NCI-H146 treated with DMSO at 0.1 percent for 48 hours (cell line): ENCODE data around the gene CNDP1.

Experiments
- DNase-seq: peaks from one replicate; lab custom pipeline; 2025; ENCODE audit not compliant: unreplicated experiment; lab: John Stamatoyannopoulos, UW

Gene CNDP1

DNA sequence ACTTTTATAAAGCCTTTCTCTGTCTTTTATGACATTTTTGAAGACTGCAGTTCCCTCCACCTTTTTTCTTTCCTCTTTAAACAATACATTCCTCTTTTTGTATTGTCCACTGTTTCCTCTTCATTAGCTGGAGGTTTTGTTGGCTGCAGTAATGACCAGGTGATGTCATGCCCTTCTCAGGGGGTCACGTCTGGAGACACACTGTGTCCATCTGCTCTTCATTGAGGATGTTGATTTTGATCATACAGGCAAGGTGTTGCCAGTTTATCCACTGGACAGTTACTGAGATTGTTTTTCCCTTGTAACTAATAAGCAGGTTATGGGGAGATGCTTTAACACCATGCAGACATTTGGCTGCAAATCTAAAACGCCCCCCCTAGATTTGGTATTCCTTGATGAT lies 83.2 kb downstream of the CNDP1 start:
- no peak for DNase-seq

DNA sequence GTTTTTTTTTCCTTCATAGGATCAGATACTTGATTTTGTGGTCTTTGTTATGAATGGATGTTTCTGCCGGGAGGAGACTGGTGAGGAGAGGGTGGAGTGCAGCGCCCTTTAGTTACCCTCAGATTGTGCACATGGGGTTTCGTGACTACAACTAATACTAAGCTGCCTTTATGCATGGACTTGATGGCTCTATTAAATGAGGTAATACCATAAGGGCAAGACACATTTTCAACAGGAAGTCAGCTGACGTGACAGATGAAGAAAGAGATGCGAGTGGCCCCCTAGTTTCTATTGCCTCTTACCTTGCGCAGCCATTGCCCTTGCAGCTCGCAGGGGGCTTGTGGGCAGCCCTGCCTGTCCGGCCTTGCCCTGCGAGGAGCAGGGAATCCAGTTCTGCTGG lies 87.8 kb downstream of the CNDP1 start:
- DNase-seq: no peak

DNA sequence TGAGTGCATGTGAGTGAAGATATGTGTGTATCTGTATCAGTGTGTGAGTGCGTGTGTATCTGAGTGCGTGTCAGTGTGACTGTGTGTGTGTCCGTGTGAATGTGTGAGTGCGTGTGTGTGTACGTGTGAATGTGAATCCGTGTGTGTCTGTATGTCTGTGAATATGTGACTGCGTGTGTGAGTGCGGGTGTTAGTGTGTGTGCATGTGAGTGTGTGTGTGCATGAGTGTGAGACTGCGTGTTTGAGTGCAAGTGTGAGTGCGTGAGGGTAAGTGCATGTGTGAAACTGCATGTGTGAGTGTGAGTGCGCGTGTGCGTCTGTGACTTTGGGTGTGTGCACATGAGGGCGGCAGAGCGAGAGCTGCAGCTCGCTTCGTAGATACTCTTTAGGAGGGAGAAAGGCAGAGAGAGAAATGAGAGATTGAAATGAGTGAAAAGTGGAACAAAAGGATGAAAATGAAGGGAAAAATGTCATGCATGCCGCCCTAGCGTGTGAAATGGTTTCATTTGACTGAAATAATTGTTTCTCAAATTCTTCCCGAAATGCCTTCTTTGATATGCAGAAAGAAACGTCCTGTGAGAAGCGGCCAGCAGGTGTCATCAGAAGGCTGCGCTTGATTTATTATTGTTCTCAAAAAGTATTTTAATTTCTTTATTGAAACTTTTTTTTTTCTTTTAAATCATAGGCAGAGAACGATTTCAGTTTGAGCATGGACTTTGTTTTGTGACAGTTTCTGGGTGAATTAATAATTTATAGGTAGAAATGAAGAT lies 88.9 kb downstream of the CNDP1 start:
- DNase-seq: no peak

DNA sequence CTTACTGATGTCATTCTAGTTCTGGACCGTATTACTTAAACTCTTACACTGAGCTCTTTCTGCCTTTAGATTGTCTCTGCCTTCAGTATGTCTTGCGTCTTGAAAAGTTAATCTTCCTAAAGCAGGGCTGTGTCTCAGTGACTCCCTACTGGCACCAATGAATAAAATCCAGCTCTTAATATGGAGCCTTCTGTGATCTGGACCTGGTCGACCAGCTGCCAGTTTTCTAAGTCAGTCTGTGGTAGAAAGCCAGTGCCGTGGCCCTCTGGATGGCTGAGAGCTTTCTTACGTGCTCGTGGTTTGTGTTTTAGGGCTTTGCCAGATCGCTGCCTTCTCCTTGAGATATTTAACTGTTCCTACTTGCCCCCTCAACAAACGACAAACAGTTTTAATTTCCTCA lies 90.2 kb downstream of the CNDP1 start:
- DNase-seq: no peak

DNA sequence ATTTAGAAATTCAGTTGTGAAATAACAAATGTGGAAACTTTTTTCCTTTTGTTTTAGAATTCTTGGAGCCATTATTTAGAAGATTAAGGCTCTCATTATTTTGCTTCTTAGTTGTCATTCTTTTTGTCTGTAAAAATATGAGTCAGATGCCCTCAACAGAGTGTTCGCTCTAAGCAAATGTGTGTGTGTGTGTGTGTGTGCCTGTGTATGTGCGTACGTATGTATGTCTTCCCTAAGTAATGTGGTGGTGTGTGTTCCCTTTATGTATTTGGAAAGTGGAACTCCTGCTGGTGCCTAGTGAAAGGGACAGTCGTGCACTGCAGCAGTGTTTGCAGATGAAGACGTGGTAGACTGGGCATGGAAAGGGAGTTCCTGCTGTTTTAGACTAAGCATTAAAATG lies 90.9 kb downstream of the CNDP1 start:
- DNase-seq: peak; percentile 30

DNA sequence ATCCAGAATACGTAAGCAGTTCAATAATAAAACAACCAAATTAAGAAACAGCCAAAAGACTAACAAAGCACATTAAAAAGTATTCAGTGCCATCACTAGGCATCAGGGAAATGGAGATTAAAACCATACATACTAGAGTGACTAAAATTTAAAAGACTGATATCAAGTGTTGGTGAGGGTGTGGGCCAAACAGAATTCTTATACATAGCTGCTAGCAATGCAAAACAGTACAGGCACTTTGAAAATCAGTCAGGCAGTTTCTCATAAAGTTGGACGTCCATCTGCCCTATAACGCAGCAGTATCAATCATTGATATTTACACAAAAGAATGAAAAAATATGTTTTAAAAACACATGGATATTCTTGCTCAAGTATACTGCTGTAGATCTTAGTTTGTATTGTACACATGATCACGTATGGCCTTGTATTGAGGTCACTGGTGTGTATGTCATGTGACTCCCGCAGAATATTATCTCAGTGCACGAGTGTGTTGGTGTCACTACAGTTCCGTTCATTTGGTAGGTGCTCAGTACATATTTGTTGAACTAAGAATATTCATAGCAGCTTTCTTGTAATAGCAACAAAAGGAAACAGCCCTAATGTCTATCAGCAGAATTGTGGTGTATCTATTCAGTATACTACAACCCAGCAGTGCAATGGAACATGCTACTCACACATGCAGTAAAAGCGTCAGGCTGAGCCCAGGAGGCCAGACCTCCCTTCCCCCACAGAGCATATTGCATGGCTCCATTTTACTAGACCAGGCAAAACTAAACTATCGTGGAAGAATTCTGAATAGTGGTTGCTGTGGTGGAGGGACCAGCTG lies 92.0 kb downstream of the CNDP1 start:
- DNase-seq: no peak

DNA sequence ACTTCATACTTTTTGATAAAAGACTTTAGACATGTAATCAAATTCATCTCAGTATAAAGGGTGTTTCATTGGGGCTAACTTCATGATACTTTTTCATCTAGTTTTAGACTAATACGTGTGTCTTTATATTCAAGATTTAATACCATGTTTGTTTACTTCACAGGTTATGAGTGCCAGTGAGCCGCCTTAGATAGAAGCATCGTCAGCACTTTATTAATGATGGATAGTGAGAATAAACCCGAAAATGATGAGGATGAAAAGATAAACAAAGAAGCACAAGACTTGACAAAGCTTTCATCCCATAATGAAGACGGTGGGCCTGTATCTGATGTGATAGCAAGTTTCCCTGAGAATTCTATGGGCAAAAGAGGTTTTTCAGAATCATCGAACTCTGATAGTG lies 96.5 kb downstream of the CNDP1 start:
- DNase-seq: no peak

DNA sequence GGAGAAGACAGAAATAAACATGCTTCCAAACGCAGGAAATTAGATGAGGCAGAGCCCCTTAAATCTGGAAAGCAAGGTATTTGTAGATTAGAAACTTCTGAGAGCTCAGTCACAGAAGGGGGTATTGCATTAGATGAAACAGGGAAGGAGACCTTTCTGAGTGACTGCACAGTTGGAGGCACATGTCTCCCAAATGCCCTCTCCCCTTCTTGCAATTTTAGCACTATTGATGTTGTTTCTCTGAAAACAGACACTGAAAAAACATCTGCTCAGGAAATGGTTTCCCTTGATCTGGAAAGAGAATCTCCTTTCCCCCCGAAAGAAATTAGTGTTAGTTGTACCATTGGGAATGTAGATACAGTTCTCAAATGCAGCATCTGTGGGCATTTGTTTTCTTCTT lies 96.9 kb downstream of the CNDP1 start:
- no peak for DNase-seq

DNA sequence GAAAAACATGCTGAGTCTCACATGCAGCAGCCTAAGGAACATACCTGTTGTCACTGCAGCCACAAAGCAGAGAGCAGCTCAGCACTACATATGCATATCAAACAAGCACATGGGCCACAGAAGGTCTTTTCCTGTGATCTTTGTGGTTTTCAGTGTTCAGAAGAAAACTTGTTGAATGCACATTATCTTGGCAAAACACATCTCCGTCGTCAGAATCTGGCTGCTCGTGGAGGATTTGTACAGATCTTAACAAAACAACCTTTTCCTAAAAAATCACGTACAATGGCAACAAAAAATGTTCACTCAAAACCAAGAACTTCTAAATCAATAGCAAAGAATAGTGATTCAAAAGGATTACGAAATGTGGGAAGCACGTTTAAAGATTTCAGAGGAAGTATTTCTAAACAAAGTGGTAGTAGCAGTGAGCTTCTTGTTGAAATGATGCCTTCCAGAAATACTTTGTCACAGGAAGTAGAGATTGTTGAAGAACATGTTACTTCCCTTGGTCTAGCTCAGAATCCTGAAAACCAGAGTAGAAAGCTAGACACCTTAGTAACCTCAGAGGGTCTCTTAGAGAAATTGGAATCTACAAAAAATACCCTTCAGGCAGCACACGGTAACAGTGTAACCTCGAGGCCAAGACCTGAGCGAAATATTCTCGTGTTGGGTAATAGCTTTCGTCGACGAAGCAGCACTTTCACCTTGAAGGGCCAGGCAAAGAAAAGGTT lies 97.5 kb downstream of the CNDP1 start:
- no peak for DNase-seq

DNA sequence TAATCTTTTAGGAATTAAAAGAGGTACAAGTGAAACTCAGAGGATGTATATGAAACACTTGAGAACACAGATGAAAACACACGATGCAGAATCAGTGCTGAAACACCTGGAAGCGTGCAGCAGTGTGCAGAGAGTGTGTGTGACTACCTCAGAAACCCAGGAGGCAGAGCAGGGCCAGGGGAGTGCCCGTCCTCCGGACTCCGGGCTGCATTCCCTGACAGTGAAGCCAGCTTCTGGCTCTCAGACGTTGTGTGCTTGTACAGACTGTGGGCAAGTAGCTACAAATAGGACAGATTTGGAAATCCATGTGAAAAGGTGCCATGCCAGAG lies 98.0 kb downstream of the CNDP1 start:
- no peak for DNase-seq

DNA sequence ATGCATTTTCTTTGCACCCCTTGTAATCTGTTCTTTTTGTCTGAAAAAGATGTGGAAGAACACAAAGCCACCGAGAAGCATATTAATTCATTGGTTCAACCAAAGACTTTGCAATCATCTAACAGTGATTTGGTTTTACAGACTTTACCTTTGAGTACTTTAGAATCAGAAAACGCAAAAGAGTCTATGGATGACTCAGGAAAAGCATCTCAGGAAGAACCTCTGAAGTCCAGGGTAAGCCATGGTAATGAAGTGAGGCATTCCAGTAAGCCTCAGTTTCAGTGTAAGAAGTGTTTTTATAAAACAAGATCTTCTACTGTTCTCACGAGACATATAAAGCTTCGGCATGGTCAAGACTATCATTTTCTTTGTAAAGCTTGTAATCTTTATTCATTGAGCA lies 98.6 kb downstream of the CNDP1 start:
- no peak for DNase-seq

DNA sequence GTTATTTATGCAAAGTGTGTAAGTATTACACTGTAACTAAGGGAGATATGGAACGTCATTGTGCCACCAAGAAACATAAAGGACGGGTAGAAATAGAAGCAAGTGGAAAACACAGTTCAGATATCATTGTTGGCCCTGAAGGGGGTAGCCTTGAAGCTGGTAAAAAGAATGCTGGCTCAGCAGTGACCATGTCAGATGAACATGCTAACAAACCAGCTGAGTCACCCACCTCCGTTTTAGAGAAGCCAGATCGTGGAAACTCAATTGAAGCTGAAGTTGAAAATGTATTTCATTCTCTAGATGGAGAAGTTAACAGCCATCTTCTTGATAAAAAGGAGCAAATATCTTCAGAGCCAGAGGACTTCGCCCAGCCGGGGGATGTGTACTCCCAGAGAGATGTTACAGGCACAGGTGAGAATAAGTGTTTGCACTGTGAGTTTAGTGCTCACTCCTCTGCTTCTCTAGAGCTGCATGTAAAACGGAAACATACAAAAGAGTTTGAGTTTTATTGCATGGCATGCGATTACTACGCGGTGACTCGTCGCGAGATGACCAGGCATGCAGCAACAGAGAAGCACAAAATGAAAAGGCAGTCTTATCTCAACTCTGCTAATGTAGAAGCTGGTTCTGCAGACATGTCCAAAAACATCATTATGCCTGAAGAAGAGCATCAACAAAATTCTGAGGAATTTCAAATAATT lies 99.5 kb downstream of the CNDP1 start:
- no peak for DNase-seq

DNA sequence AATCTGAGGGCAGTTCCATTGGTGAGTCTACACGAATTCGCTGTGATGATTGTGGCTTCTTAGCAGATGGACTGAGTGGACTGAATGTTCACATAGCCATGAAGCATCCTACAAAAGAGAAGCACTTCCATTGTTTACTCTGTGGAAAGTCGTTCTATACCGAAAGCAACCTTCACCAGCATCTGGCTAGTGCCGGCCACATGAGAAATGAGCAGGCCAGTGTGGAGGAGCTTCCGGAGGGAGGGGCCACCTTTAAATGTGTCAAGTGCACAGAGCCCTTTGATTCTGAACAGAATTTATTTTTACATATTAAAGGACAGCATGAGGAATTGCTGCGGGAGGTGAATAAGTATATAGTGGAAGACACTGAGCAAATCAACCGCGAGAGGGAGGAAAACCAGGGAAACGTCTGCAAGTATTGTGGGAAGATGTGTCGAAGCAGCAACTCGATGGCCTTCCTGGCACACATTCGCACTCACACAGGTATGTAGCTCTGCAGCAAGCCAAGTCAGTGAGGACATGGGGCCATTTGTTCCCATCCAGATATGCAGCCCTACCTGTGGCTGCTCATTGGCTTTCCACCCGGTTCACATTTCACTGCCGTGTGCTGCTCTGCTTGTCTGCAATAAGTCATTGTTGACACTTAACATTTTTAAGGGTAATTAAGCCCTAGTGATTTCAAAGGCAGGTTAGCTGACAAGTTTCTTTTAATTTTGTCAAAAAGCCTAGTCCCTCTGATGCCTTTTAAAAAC lies 101.1 kb downstream of the CNDP1 start:
- no peak for DNase-seq
